ENCODE results near the gene FGF22. TPM values are rescaled to one million over a fixed set of nuclear protein-coding genes. Genes with fewer than 3 reads are reported as not detected.

Gene FGF22
- total and polyA plus RNA-seq, 10 of the 15 experiments (the other 5 are each of a cell fraction or from before 2014, with no cell fraction given) = 0.05 TPM; not detected in 9

DNA sequence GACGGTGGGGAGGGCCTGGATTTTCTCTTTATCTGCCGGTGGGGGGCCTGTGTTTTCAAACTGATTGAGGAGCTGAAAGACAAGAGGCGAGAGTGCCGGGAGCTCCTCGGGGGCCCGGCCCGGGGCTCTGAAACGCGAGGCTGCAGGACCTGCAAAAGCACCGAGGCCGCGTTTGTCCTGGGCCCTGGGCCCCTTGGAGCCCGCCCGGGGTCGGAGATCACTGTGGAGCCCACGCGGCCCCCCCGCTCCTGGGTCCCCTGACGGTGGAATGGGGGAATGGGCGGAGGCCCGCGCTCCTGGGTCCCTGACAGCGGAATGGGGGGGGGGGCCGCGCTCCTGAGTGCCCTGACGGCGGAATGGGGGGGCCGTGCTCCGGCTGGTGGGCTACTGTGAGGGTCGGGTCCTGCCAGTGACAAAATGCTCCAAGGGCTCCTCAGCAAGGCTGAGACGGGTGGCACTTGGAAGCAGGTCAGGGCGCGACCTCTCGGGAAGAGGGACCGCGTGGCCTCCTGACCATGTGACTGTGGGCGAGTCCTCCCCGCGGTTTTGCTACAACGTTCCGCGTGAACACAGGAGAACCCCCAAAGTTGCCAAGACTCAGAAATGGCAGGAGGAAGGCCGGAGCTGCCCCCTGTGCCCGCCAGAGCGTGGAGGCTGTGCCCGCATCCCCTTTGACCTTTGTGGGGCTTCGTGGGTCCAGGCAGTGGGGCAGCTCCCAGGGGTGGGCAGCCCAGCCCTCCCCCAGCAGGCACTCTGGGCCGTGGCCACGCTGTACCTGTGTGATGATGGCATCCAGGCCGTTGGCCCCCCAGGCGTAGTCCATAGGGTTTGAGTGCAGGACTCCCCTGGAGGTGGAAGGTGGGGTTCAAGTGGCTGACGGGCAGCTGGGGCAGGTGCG, 9.5 kb downstream of the FGF22 start:
- H3K36me3 ChIP-seq (ENCODE audit: control insufficient read depth in 2 of 2, insufficient read depth in 2 of 2, low read length in 1 of 2) = peaks cover 10 to 55% of the 10 kb centered on the region in 2 experiments
- no peak for FAIRE-seq
- H3K4me3 ChIP-seq = no peak overlapping the region
- DNase-seq (ENCODE audit: low read depth, low spot score) = no peak
- in situ Hi-C loops (cut with MboI) (no loop called here), intact Hi-C loops (cut with micrococcal nuclease; ENCODE audit: unreplicated experiment) (no loop called here)
- no TSS peak for BruUV-seq (replicated peaks)
- SMC1A ChIA-PET (ENCODE audit: uncharacterized antibody, unreplicated experiment) = no interaction called here
- H4K20me1 ChIP-seq (ENCODE audit: control insufficient read depth, insufficient read depth) = peaks cover 5% of the 10 kb centered on the region; the same call in 1 of the 2 replicates
- H2AFZ ChIP-seq (ENCODE audit: control insufficient read depth, low read depth, low read length) = no peak overlapping the region
- 93% methylated on average over 53 of the region's 53 CpGs for WGBS (ENCODE audit: insufficient coverage, insufficient replicate concordance, low lambda C conversion rate, missing lambda C conversion rate)
- peaks cover 17% of the 10 kb centered on the region for H3K79me2 ChIP-seq (ENCODE audit: control insufficient read depth, insufficient read depth, low read length)
- H3K9ac ChIP-seq (ENCODE audit: control insufficient read depth, insufficient read depth, low read length) = no peak overlapping the region
- POLR2A ChIA-PET = no interaction called here
- no peak for ATAC-seq
- H3K9me3 ChIP-seq (replicated peaks; ENCODE audit: control insufficient read depth, insufficient read depth, low read length) = no peaks in the 10 kb centered on the region
- RAD21 ChIA-PET (ENCODE audit: unreplicated experiment) = no interaction called here
- no peaks in the 10 kb centered on the region for H3K4me1 ChIP-seq (ENCODE audit: control insufficient read depth, insufficient read depth, low read length)
- no peaks in the 10 kb centered on the region for H3K27me3 ChIP-seq (replicated peaks in 1 of 2; ENCODE audit: control insufficient read depth in 2 of 2, insufficient read depth in 2 of 2, low read length in 1 of 2)
- no peak overlapping the region for H3K4me2 ChIP-seq (ENCODE audit: control insufficient read depth, insufficient read depth)
- CTCF ChIA-PET = no interaction called here
- no peak overlapping the region for H3K27ac ChIP-seq (ENCODE audit: control insufficient read depth, insufficient read depth)
- TF ChIP-seq, protein P1, sequence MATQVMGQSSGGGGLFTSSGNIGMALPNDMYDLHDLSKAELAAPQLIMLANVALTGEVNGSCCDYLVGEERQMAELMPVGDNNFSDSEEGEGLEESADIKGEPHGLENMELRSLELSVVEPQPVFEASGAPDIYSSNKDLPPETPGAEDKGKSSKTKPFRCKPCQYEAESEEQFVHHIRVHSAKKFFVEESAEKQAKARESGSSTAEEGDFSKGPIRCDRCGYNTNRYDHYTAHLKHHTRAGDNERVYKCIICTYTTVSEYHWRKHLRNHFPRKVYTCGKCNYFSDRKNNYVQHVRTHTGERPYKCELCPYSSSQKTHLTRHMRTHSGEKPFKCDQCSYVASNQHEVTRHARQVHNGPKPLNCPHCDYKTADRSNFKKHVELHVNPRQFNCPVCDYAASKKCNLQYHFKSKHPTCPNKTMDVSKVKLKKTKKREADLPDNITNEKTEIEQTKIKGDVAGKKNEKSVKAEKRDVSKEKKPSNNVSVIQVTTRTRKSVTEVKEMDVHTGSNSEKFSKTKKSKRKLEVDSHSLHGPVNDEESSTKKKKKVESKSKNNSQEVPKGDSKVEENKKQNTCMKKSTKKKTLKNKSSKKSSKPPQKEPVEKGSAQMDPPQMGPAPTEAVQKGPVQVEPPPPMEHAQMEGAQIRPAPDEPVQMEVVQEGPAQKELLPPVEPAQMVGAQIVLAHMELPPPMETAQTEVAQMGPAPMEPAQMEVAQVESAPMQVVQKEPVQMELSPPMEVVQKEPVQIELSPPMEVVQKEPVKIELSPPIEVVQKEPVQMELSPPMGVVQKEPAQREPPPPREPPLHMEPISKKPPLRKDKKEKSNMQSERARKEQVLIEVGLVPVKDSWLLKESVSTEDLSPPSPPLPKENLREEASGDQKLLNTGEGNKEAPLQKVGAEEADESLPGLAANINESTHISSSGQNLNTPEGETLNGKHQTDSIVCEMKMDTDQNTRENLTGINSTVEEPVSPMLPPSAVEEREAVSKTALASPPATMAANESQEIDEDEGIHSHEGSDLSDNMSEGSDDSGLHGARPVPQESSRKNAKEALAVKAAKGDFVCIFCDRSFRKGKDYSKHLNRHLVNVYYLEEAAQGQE (IDR thresholded peaks at IDR 0.05; ENCODE audit: low read depth, low read length) = no peak
- TF ChIP-seq TAF1 (IDR thresholded peaks at IDR 0.05; ENCODE audit: borderline replicate concordance, low read depth, low read length) (no peak), SMC3 (IDR thresholded peaks at IDR 0.05; ENCODE audit: borderline replicate concordance, low read length) (no peak), KLF5 (IDR thresholded peaks at IDR 0.05; ENCODE audit: partially characterized antibody) (no peak), ZNF217 (IDR thresholded peaks at IDR 0.05) (no peak), MXI1 (IDR thresholded peaks at IDR 0.05; ENCODE audit: low read depth, low read length) (no peak), CBX3 (IDR thresholded peaks at IDR 0.05; ENCODE audit: borderline replicate concordance, low read depth) (no peak), RUNX3 (IDR thresholded peaks at IDR 0.05; ENCODE audit: low read length) (no peak), ZNF207 (IDR thresholded peaks at IDR 0.05; ENCODE audit: borderline replicate concordance) (no peak), SUPT20H (IDR thresholded peaks at IDR 0.05; ENCODE audit: borderline replicate concordance, control insufficient read depth, low read depth, low read length) (no peak)
- TF ChIP-seq, protein P2, sequence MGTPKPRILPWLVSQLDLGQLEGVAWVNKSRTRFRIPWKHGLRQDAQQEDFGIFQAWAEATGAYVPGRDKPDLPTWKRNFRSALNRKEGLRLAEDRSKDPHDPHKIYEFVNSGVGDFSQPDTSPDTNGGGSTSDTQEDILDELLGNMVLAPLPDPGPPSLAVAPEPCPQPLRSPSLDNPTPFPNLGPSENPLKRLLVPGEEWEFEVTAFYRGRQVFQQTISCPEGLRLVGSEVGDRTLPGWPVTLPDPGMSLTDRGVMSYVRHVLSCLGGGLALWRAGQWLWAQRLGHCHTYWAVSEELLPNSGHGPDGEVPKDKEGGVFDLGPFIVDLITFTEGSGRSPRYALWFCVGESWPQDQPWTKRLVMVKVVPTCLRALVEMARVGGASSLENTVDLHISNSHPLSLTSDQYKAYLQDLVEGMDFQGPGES (IDR thresholded peaks at IDR 0.05) = no peak
- TF ChIP-seq, protein P3, sequence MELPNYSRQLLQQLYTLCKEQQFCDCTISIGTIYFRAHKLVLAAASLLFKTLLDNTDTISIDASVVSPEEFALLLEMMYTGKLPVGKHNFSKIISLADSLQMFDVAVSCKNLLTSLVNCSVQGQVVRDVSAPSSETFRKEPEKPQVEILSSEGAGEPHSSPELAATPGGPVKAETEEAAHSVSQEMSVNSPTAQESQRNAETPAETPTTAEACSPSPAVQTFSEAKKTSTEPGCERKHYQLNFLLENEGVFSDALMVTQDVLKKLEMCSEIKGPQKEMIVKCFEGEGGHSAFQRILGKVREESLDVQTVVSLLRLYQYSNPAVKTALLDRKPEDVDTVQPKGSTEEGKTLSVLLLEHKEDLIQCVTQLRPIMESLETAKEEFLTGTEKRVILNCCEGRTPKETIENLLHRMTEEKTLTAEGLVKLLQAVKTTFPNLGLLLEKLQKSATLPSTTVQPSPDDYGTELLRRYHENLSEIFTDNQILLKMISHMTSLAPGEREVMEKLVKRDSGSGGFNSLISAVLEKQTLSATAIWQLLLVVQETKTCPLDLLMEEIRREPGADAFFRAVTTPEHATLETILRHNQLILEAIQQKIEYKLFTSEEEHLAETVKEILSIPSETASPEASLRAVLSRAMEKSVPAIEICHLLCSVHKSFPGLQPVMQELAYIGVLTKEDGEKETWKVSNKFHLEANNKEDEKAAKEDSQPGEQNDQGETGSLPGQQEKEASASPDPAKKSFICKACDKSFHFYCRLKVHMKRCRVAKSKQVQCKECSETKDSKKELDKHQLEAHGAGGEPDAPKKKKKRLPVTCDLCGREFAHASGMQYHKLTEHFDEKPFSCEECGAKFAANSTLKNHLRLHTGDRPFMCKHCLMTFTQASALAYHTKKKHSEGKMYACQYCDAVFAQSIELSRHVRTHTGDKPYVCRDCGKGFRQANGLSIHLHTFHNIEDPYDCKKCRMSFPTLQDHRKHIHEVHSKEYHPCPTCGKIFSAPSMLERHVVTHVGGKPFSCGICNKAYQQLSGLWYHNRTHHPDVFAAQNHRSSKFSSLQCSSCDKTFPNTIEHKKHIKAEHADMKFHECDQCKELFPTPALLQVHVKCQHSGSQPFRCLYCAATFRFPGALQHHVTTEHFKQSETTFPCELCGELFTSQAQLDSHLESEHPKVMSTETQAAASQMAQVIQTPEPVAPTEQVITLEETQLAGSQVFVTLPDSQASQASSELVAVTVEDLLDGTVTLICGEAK (IDR thresholded peaks at IDR 0.05; ENCODE audit: borderline replicate concordance) = no peak
- TF ChIP-seq, protein P4, sequence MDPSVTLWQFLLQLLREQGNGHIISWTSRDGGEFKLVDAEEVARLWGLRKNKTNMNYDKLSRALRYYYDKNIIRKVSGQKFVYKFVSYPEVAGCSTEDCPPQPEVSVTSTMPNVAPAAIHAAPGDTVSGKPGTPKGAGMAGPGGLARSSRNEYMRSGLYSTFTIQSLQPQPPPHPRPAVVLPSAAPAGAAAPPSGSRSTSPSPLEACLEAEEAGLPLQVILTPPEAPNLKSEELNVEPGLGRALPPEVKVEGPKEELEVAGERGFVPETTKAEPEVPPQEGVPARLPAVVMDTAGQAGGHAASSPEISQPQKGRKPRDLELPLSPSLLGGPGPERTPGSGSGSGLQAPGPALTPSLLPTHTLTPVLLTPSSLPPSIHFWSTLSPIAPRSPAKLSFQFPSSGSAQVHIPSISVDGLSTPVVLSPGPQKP (IDR thresholded peaks at IDR 0.05; ENCODE audit: low read depth, low read length) = no peak

Data from GM12878 (cell line).